ENCODE results near the gene STOX1. TPM values are rescaled to one million over a fixed set of nuclear protein-coding genes. Genes with fewer than 3 reads are reported as not detected.
"Not testable (repeated sequence)": the region's sequence is repeated elsewhere in the genome, so short reads cannot be mapped to it uniquely, and the experiment has no call there.

Gene STOX1
- total RNA-seq, 1 donor from 2014 or later, result 8.1 TPM

DNA sequence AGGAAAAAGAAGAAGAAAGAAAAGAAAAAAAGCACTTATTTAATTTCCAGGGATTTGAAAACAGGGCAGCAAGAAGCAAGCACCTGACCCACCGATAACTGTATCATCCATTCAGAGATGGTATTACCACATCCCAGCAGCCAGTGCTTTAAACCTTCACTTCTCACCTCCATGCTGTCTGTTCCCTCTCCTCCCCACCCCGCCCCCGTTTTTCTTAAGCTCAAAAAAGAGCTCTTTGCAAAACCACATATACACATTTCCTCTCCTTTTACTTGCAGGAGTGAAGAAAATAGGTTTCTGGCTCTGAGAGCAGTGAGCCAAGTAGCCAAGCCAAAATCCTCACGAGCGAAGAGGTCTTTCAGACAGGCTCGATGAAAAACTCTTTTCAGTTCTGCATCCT, 2.2 kb downstream of the STOX1 start:
- DNase-seq (ENCODE audit: low spot score), result no peak

- no peak for DNase-seq (ENCODE audit: low spot score)
These were observed 2.6 kb downstream of the STOX1 start for GRCh38 chr10:68829952-68830351.

DNA sequence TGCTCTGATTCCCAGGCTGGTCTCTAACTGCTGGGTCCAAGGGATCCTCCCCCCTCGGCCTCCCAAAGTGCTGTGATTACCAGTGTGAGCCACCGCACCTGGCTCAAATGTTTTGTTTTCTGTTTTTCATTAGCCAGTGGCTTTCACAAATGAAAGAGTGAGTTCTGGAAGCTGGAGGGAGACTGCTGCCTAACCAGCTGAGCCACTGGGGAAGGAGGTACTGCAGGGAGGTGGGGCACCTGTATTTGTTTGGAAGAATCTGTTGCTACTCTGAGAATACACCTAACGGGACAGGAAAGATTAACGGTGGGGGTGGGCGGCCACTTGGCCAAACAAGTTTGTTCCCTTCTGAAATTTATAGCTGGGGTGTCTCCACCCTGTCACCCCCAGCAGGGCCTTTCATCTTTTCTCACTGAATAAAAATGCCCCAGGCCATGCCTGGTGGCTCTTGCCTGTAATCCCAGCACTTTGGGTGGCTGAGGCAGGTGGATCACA, 4.7 kb downstream of the STOX1 start:
- no peak for DNase-seq (ENCODE audit: low spot score)

DNA sequence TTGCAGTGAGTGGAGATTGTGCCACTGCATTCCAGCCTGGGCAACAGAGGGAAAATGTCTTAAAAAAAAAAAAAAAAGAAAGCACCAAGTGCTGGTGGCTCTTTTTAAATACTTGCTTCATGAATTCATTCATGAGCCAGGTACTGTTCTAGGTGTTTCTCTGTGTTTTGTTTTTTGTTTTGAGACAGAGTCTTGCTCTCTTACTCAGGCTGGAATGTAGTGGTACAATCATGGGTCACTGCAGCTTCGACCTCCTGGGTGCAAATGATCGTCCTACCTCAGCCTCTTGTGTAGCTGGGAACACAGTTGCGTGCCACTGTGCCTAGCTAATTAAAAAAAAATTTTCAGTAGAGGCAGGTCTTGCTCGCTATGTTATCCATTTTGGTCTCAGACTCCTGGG, 5.3 kb downstream of the STOX1 start:
- no peak for DNase-seq (ENCODE audit: low spot score)

DNA sequence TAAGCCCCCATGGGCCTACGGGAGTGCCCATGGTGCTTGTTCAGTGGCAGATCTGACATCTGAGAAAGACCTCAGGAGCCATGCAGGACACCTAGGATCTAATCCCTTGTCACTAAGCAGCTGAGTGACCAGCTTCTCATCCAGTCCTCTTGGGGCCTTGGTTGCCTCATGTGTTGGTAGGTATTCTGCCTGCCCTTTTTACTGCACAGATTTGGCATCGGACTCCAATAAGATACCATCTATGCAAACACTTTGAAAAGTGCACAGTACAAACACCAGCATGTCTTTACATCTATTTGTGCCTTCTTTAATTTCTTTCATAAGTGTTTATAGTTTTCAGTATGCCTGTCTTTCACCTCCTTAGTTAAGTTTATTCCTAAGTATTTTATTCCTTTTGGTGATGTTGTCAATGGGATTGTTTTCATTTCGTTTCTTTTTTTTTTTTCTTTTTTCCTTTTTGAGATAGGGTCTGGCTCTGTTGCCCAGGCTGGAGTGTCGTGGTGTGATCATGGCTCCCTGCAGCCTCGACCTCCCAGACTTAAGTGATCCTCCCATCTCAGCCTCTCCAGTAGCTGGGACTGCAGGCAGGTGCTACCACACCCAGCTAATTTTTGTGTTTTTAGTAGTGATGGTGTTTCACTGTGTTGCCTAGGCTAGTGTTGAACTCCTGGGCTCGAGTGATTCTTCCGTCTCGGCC, 10.4 kb downstream of the STOX1 start:
- DNase-seq (ENCODE audit: low spot score), result no peak

DNA sequence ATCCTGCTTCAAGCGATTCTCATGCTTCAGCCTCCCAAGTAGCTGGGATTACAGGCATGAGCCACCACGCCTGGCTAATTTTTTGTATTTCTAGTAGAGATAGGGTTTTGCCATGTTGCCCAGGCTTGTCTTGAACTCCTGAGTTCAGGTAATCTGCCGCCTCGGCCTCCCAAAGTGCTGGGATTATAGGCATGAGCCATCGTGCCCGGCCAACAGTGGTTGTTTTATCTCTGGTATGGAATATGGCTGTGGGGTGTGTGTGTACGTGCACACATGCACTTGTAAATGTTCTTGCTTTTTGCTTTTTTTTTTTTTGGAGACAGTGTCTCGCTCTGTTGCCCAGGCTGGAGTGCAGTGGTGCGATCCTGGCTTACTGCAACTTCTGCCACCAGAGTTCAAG, 13.3 kb downstream of the STOX1 start:
- DNase-seq (ENCODE audit: low spot score), result not testable (repeated sequence)

GRCh38 chr10:68848281-68848680, 20.9 kb downstream of the STOX1 start:
- DNase-seq (ENCODE audit: low spot score), result no peak

GRCh38 chr10:68848806-68849205, 21.5 kb downstream of the STOX1 start:
- no peak for DNase-seq (ENCODE audit: low spot score)

- DNase-seq (ENCODE audit: low spot score), result no peak
These were observed 29.0 kb downstream of the STOX1 start for GRCh38 chr10:68856352-68856751.

- DNase-seq (ENCODE audit: low spot score), result no peak
These were observed 29.7 kb downstream of the STOX1 start for GRCh38 chr10:68857005-68857404.

DNA sequence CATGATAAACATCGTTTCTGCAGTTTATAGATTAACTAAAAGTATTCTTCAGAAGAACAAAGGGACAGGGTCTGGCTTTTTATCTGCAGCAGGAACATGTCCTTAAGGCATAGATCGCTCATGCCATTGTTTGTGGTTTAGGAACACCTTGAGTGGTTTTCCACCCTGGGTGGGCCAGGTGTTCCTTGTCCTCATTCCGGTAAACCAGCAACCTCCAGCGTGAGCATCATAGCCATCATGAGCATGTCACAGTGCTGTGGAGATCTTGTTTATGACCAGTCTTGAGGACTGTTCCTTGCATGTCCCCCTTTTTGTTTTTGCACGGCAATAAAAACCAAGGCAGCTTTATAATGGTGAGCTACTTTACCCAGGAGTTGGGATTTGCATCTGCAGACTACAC, 33.9 kb downstream of the STOX1 start:
- DNase-seq (ENCODE audit: low spot score), result no peak

DNA sequence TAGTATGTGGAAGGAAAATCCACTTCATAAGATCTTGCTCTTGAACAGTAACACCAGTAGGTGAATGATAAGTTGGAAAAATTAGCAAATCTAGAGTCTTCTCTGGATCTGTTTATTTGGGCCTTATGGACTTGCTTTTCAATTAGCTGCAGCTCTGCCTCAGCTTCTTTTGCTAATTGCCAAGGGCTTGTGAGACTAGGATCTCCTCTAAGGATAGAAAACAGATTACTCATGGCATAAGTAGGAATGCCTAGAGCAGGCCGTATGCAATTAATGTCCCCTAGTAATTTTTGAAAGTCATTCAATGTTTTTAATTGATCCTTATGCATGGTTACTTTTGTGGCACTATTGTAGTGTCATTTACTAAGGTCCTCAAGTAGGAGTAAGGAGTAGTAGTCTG, 37.3 kb downstream of the STOX1 start:
- no peak for DNase-seq (ENCODE audit: low spot score)

DNA sequence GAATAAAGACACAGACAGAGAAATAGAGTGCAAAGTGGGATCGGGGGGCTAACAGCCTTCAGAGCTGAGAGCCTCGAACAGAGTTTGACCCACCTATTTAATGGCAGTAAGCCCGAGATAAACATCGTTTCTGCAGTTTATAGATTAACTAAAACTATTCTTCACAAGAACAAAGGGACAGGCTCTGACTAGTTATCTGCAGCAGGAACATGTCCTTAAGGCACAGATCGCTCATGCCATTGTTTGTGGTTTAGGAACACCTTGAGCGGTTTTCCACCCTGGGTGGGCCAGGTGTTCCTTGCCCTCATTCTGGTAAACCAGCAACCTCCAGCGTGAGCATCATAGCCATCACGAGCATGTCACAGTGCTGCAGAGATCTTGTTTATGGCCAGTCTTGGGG, 40.8 kb downstream of the STOX1 start:
- DNase-seq (ENCODE audit: low spot score), result not testable (repeated sequence)

DNA sequence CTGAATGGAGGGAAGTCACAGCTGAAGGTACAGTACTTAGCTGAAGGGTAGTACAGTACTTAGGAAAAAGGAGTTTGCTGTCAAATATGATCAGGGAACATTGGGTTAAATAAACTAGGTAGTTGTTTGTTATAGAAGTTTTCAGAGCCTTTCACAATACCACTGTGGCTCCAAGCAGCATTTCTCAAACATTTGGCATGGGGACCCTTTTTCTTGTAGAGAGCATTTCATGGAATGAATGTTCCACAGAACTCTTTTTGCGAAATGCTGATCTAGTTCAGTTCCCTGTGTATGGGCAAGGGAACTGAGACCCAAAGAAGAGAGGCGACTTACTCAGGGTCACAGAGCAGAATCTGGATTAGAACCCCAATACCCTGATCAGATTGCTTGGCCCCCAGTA, 42.3 kb downstream of the STOX1 start:
- no peak for DNase-seq (ENCODE audit: low spot score)

GRCh38 chr10:68870061-68870460, 42.7 kb downstream of the STOX1 start:
- no peak for DNase-seq (ENCODE audit: low spot score)

DNA sequence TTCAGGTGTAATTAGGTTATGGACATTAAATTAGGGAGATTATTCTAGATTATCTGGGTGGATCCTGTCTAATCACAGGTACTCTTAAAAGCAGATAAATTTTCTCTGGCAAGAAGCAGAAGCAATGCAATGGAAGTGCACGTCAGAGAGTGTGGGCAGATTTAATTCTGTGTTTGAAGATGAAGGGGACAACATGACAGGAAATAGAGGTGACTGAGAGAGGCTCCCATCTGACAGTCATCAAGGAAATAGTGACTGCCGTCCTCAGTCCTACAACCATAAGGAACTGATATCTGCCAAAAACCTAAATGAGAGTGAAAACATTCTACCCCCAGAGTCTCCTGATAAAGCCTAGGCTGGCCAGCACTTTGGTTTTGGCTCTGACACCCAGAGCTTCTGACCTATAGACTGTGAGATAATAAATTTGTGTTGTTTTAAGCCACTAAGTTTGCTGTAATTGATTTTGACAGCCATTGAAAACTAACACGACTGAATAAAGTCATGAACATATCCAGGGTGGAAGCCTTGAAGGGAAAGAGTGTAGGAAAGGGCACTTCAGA, 43.3 kb downstream of the STOX1 start:
- DNase-seq (ENCODE audit: low spot score), result no peak

DNA sequence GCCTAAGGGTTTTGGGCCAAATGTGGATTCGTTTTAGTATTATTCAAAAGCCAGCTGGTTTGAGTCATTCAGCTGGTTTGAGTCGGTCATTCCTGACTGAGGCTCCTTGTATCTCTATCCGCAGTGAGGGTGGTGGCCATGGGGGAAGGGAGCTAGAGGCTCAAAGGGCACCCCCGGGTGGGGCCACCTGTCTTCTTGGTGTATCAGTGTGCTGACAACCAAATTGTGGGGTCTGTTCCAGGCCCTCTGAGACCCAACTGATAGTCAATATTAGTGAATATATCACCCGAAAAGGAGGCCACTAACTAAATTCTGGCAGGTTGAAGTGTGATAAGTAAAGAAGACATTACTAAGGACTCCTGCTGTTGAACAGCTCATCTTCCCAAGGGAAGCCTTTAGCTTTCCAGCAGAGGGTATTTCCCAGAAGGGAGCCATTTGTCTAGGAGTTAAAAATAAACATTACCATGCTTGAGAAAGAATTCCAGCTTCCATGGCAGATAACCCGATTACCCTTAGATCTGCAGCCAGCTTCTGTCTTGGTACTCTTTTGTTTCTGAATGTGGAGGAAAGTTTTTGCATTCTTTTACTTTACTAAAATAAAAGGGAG, 43.9 kb downstream of the STOX1 start:
- no peak for DNase-seq (ENCODE audit: low spot score)

DNA sequence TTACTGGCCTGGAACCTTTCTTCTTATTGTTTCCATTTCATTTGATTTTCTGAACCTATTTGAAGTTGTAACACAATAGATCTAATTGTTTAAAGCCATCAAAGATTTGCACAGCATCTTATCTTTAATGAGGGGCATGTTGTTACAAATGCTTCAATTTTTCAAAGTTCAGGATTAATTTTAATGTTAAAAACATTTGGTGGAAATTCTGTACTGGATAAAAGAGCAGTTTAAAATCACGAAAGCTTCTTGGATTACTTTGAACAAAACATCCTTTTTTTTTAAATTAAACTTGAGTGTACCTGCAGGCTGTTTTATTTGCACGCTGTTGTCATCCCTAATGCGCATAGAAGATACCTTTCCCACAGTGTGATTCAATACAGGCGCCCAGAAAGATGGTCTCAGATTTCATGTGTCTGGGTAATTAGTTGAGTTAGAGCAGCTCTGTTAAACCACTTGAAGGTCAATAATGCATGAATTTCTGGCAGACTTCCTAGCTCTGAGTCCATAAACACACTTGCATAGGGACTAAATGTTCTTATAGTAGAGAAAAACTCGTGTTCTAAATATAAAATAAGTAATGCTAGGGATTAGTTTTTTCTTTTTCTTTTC, 44.5 kb downstream of the STOX1 start:
- no peak for DNase-seq (ENCODE audit: low spot score)

GRCh38 chr10:68876246-68877138, 49.2 kb downstream of the STOX1 start:
- DNase-seq (ENCODE audit: low spot score), result no peak

DNA sequence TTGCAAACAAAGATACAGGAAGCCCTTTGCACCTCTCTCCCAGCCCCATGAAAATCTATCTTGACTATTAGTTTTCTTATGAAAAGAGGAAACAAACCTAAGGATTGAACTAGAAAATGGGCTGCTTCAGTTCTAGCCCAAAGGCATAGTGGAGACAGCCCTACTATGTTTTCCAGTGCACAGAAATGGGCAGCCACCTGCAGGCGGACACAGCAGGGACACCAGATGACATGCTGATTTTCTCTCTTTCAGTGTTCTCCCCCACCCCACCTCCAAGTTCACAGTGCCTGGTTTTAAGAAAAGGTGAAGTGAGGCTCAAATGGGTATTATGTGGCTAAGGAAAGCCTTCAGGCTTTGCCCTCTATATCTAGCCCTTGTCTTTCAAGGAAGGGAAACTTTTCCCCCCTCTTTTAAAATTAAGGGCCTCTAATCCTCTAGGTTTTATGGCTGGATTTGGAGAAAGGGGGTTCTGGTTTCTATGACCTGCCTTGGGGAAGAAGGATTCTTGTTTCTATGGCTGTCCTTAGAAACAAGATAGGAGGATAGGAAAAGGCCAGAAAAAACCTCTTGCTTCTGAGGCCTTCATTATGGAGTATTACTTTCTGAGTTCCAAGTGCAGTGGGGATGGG, 50.3 kb downstream of the STOX1 start:
- no peak for DNase-seq (ENCODE audit: low spot score)

DNA sequence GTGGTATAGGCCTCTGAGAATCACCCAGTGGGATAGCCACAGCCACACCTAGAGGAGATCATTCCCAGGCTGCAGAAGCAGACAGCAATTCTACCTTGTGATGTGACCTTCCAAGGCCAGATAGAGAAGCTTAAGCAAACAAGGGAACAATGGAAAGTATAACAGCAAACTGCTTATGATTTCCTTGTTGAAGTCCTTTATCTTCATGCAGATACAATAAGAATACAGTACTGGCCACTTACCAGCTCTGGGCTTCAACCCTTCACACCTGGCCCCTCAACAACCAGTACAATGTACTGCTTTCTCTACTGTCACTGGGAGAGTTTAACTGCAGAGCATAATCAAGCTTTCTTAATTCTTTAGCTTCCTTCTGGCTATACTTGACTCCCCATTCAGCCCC, 51.2 kb downstream of the STOX1 start:
- no peak for DNase-seq (ENCODE audit: low spot score)

All from mesenteric fat pad (tissue), 1 donor.